GM15510 (cell line): ENCODE data around the gene RELCH.
A peak's percentile ranks its signal among the peaks of the same experiment; 100 is the strongest.

Experiments
- POLR2A ChIP-seq: IDR thresholded peaks from 3 replicates; pipeline ENCODE4 v1.6.1; 2011; ENCODE audit warnings: borderline replicate concordance; ENCODE audit not compliant: insufficient read length; ENCODE audit errors: extremely low read depth

The RELCH gene

GRCh38 chr18:62186774-62187542 lies at the start of gene RELCH, which contains the start of gene PIGN:
Gene RELCH (plus strand): TSS chr18:62187255. CDS start chr18:62187506, 251 bp downstream.
Gene PIGN (minus strand): TSS chr18:62187056. CDS start chr18:62161353, 25,703 bp downstream.
- peak; percentile 94 for TF ChIP-seq POLR2A

- no peak for TF ChIP-seq POLR2A
Observed at GRCh38 chr18:62138461-62139235, 48.4 kb upstream of the RELCH start.

- TF ChIP-seq POLR2A: no peak
Observed at GRCh38 chr18:62140259-62140658, 46.8 kb upstream of the RELCH start.

GRCh38 chr18:62144338-62144737 lies 42.7 kb upstream of the RELCH start:
- no peak for TF ChIP-seq POLR2A

- TF ChIP-seq POLR2A: no peak
Observed at GRCh38 chr18:62151068-62151771, 35.8 kb upstream of the RELCH start.

GRCh38 chr18:62152844-62153243 lies 34.2 kb upstream of the RELCH start:
- TF ChIP-seq POLR2A: no peak

GRCh38 chr18:62157843-62158242 lies 29.2 kb upstream of the RELCH start:
- TF ChIP-seq POLR2A: no peak

- TF ChIP-seq POLR2A: no peak
Observed at GRCh38 chr18:62164310-62164709, 22.7 kb upstream of the RELCH start.

- TF ChIP-seq POLR2A: no peak
Observed at GRCh38 chr18:62164855-62165487, 22.1 kb upstream of the RELCH start.

- no peak for TF ChIP-seq POLR2A
Observed at GRCh38 chr18:62165583-62165982, 21.5 kb upstream of the RELCH start.

- no peak for TF ChIP-seq POLR2A
Observed at GRCh38 chr18:62170857-62171256, 16.2 kb upstream of the RELCH start.

GRCh38 chr18:62172298-62172697 lies 14.8 kb upstream of the RELCH start:
- no peak for TF ChIP-seq POLR2A

GRCh38 chr18:62175521-62175920 lies 11.5 kb upstream of the RELCH start:
- TF ChIP-seq POLR2A: no peak

GRCh38 chr18:62177271-62177670 lies 9.8 kb upstream of the RELCH start:
- TF ChIP-seq POLR2A: no peak

GRCh38 chr18:62179213-62179612 lies 7.8 kb upstream of the RELCH start:
- TF ChIP-seq POLR2A: no peak
